ENCODE data around the gene ARMC7.
"Not testable (repeated sequence)": the region's sequence is repeated elsewhere in the genome, so short reads cannot be mapped to it uniquely, and the experiment has no call there.

- TF ChIP-seq EZH2 (IDR thresholded peaks at IDR 0.05); POLR2AphosphoS5 (IDR thresholded peaks at IDR 0.05; ENCODE audit: borderline replicate concordance, low read depth, low read length); FOXP2 (optimal IDR thresholded peaks at IDR 0.05; ENCODE audit: control extremely low read depth, extremely low read length, insufficient read depth): not testable (repeated sequence)
These were observed 48.7 kb downstream of the ARMC7 start for GRCh38 chr17:75158480-75158879.

Data from SK-N-MC (cell line).